GM23248 (cell line): Measurements from ENCODE around the gene NSUN2.
"Not testable (repeated sequence)": the region's sequence is repeated elsewhere in the genome, so short reads cannot be mapped to it uniquely, and the experiment has no call there.

Experiments
- EZH2 ChIP-seq: fragments of 200-600 bp; sonication (generic); IDR thresholded peaks from 2 replicates; pipeline ENCODE4 v1.6.1; 2018; ENCODE audit warnings: antibody characterized with exemption, mild to moderate bottlenecking; ENCODE audit not compliant: insufficient read depth, poor library complexity, severe bottlenecking
- EZH2phosphoT487 ChIP-seq: fragments of 200-600 bp; sonication (generic); IDR thresholded peaks from 2 replicates; pipeline ENCODE4 v1.6.1; 2018; ENCODE audit warnings: antibody characterized with exemption, moderate library complexity, mild to moderate bottlenecking, low read depth; ENCODE audit not compliant: insufficient read depth

GRCh38 chr5:6668717-6669116 is 35.9 kb upstream of the NSUN2 start:
- TF ChIP-seq EZH2, EZH2phosphoT487: not testable (repeated sequence)
